Choroid plexus epithelial cell (primary cell): ENCODE measurements around the gene ZNF32.

Experiments used
- DNase-seq: peaks from one replicate; pipeline ENCODE4 v3.0.0-alpha.2; 2010; ENCODE audit warnings: low read depth
- H3K4me3 ChIP-seq: 2 replicates; pipeline ENCODE4 v1.5.1; 2011; ENCODE audit warnings: low read depth, mild to moderate bottlenecking, control low read depth, low read length, moderate library complexity
- TF ChIP-seq, protein P1 (sequence below): conservative IDR thresholded peaks from 2 replicates; pipeline ENCODE4 v1.5.1; 2011; ENCODE audit warnings: low read depth, mild to moderate bottlenecking, control low read depth, inconsistent platforms, low read length, moderate library complexity

ZNF32 gene

DNA sequence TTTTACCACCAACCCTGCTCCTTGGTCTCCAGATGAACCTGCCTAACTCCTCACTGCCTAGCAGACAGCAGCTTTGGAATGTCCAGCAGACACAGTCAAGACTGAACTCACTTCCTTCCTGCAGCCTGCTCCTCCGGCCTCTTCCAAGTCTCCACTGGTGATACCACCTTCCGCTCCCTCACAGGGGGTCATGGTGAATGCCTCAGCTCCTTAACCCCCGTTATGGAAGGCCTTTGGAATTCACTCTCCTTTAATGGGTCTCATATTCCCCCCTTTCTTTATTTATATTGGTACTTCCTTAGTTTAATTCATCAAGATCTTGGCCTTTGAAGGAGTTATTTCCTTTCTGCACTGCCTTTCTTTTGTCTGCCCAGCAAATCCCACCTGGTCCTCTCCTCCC lies 44.9 kb upstream of the ZNF32 start:
- TF ChIP-seq, protein P1, sequence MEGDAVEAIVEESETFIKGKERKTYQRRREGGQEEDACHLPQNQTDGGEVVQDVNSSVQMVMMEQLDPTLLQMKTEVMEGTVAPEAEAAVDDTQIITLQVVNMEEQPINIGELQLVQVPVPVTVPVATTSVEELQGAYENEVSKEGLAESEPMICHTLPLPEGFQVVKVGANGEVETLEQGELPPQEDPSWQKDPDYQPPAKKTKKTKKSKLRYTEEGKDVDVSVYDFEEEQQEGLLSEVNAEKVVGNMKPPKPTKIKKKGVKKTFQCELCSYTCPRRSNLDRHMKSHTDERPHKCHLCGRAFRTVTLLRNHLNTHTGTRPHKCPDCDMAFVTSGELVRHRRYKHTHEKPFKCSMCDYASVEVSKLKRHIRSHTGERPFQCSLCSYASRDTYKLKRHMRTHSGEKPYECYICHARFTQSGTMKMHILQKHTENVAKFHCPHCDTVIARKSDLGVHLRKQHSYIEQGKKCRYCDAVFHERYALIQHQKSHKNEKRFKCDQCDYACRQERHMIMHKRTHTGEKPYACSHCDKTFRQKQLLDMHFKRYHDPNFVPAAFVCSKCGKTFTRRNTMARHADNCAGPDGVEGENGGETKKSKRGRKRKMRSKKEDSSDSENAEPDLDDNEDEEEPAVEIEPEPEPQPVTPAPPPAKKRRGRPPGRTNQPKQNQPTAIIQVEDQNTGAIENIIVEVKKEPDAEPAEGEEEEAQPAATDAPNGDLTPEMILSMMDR, result no peak
- no peak overlapping the region for H3K4me3 ChIP-seq

GRCh38 chr10:43692051-43692825 lies 43.6 kb upstream of the ZNF32 start:
- TF ChIP-seq, protein P1, result no peak
- peak; percentile 36 for DNase-seq
- no peak overlapping the region for H3K4me3 ChIP-seq

More for the DNA sequence above, 44.9 kb upstream of the ZNF32 start:
- peak; percentile 38 for DNase-seq

GRCh38 chr10:43691485-43691884 lies 42.8 kb upstream of the ZNF32 start:
- no peak for DNase-seq
- TF ChIP-seq, protein P1, result no peak
- H3K4me3 ChIP-seq, result no peak overlapping the region

- TF ChIP-seq, protein P1, result peak; percentile 76
- peak overlapping the region; percentile 64 for H3K4me3 ChIP-seq
- peak; percentile 80 for DNase-seq
Observed at GRCh38 chr10:43689955-43690771, 41.5 kb upstream of the ZNF32 start.

DNA sequence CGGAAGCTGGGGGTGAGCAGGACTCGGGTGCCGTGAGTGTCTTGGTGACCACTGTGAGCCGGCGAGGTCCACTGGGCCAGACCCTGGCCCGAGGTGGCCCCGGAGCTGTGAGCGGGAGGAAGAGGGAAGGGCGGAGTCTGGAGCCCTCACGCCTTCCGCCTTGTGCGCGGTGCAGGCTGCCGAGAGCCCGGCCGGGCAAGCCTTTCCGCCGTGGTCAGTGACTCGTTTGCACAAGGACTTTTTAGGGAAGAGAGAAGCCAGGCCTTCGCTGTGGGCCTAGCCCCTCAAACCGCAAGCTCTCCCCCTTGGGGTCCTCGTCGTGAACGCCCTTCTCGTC lies 40.9 kb upstream of the ZNF32 start:
- peak; percentile 40 for DNase-seq
- TF ChIP-seq, protein P1, result no peak
- H3K4me3 ChIP-seq, result peak overlapping the region; percentile 64

DNA sequence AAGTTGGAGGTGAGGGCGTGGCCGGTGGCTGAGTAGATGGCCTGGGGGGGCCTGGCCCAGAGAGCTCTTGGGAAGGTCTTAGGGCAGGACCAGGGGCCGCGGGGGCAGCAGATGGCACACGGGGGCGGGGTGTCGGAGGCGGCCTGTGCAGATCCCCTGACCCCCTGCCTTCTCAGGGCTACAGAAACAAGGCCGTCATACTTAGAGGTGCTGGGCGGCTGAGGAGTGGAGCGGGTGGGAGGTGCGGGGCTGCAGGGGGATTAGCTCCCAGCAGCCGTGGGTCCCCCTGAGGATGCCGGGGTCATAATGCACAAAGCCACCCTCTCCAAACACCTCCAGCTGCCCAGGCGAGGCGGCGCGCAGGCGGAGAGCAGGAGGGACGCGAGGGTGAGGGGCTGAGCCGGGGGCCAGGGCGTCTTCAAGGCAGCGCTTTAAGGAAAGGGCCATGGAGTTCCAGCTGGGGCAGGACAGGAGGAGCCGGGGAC lies 40.4 kb upstream of the ZNF32 start:
- H3K4me3 ChIP-seq, result no peak overlapping the region
- TF ChIP-seq, protein P1, result no peak
- DNase-seq, result no peak
